ENCODE results near the gene PPP2R1B. TPM values are rescaled to one million over a fixed set of nuclear protein-coding genes. Genes with fewer than 3 reads are reported as not detected.

PPP2R1B gene
- total RNA-seq, 1 experiment from 2014 or later = 27.3 TPM

DNA sequence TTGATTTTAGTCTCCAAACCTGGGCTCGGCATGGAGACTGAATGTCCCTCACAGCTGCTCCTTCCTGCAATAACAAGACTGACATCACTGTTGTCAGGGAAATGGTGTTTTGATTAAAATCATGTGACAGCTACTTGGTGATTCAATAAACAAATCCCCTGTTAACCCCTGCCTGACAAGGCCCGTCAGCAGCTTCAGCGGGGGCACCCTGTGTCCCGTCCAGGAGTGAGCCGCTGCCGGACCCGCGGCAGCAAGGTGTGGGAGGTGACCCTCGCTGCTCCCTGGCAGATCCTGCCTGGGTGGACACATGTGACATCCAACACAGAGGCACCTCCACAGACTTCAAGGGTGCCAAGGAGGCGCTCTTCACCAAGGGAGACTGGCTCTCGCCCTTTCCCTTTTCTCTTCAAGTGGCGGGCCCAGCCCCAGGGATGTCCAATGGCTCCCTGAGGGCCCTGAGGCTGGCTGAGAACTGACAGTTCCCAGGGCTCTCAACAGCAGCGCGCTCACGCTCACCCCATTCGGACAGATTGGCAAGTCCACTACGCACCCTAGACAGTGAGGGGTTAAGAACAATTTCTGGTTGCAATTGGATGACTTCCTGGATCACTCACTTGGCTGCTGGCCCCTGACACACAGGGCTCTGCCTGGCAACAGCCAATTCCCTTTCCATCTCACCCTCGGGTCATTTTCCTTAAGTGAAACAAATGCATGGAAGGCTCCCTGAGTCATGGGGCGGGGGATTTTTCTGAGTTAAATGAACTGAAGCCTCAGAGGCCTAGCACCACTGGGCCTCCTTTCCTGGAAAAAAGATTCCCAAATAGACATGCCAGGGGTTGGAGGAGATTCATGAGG is 30.7 kb downstream of the PPP2R1B start:
- no TSS peak for BruUV-seq (replicated peaks)
- CTCF ChIA-PET = interaction anchor here (0.6 to 1.7 kb wide), 5 partner anchors 30 to 157 kb away, joined by 3 read pairs; no protein-coding TSS in a partner anchor
- peaks cover 27% of the 10 kb centered on the region for H3K4me1 Mint-ChIP-seq (ENCODE audit: insufficient read depth, unreplicated experiment)
- DNase-seq (ENCODE audit: unreplicated experiment) = peak; percentile 99
- no peaks in the 10 kb centered on the region for H3K9me3 Mint-ChIP-seq (ENCODE audit: unreplicated experiment)
- H3K27me3 Mint-ChIP-seq (ENCODE audit: insufficient read depth, unreplicated experiment) = no peaks in the 10 kb centered on the region
- H3K36me3 Mint-ChIP-seq (ENCODE audit: insufficient read depth, unreplicated experiment) = peaks cover 38% of the 10 kb centered on the region
- no peak for TF ChIP-seq CTCF (IDR thresholded peaks at IDR 0.05; ENCODE audit: unreplicated experiment)
- POLR2A ChIA-PET = interaction anchor here (0.8 to 5.9 kb wide), 16 partner anchors 9 to 138 kb away, joined by 3 to 97 read pairs (median 5); partner anchors contain the start of genes PPP2R1B and SIK2
- peak overlapping the region; percentile 71 for H3K4me3 Mint-ChIP-seq (ENCODE audit: unreplicated experiment)
- intact Hi-C loops (cut with micrococcal nuclease) = loop anchor here (1.0 kb wide), 2 partner anchors 31 to 132 kb away; partner anchors contain the start of gene PPP2R1B
- H3K27ac Mint-ChIP-seq (ENCODE audit: low read depth, unreplicated experiment) = peak overlapping the region; percentile 99

DNA sequence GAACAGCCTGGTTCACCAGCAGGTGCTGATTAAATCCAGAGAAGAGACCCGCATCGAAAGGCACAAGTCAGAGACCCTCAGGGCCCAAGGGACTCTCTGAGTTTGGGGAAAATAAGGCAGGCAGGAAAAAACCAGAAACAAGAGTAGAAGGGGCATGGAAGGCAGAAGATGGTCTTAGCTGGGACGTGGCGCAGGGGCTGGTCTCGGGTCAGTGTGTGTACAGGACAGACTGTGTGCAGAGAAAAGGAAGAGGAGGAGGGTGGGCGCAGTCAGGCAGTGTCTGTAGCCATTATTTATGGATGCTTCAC is 31.3 kb downstream of the PPP2R1B start:
- no peak for TF ChIP-seq CTCF (IDR thresholded peaks at IDR 0.05; ENCODE audit: unreplicated experiment)

GRCh38 chr11:111734101-111734953 is 31.9 kb downstream of the PPP2R1B start:
- H3K36me3 Mint-ChIP-seq (ENCODE audit: insufficient read depth, unreplicated experiment) = peaks cover 26% of the 10 kb centered on the region
- DNase-seq (ENCODE audit: unreplicated experiment) = no peak
- peak overlapping the region; percentile 71 for H3K4me3 Mint-ChIP-seq (ENCODE audit: unreplicated experiment)
- peak overlapping the region; percentile 99 for H3K27ac Mint-ChIP-seq (ENCODE audit: low read depth, unreplicated experiment)
- ChIA-PET POLR2A (interaction anchor here (0.7 to 5.9 kb wide), 15 partner anchors 8 to 164 kb away, joined by 3 to 97 read pairs (median 5); partner anchors contain the start of genes PPP2R1B and SIK2), CTCF (interaction anchor here (0.5 to 1.7 kb wide), 4 partner anchors 60 to 128 kb away, joined by 3 read pairs; no protein-coding TSS in a partner anchor)
- TF ChIP-seq CTCF (IDR thresholded peaks at IDR 0.05; ENCODE audit: unreplicated experiment) = no peak
- no peaks in the 10 kb centered on the region for H3K27me3 Mint-ChIP-seq (ENCODE audit: insufficient read depth, unreplicated experiment)
- no TSS peak for BruUV-seq (replicated peaks)
- peaks cover 27% of the 10 kb centered on the region for H3K4me1 Mint-ChIP-seq (ENCODE audit: insufficient read depth, unreplicated experiment)
- no peaks in the 10 kb centered on the region for H3K9me3 Mint-ChIP-seq (ENCODE audit: unreplicated experiment)
- intact Hi-C loops (cut with micrococcal nuclease) = no loop called here

More for the DNA sequence above, 31.3 kb downstream of the PPP2R1B start:
- intact Hi-C loops (cut with micrococcal nuclease) = loop anchor here (1.0 kb wide), 2 partner anchors 31 to 132 kb away; partner anchors contain the start of gene PPP2R1B
- Mint-ChIP-seq H3K27me3 (ENCODE audit: insufficient read depth, unreplicated experiment) (no peaks in the 10 kb centered on the region), H3K36me3 (ENCODE audit: insufficient read depth, unreplicated experiment) (peaks cover 32% of the 10 kb centered on the region), H3K27ac (ENCODE audit: low read depth, unreplicated experiment) (peak overlapping the region; percentile 99), H3K4me1 (ENCODE audit: insufficient read depth, unreplicated experiment) (peaks cover 27% of the 10 kb centered on the region), H3K9me3 (ENCODE audit: unreplicated experiment) (no peaks in the 10 kb centered on the region), H3K4me3 (ENCODE audit: unreplicated experiment) (peak overlapping the region; percentile 71)
- BruUV-seq (replicated peaks) = TSS peak; percentile 61
- ChIA-PET POLR2A (interaction anchor here (0.7 to 5.9 kb wide), 17 partner anchors 9 to 165 kb away, joined by 3 to 97 read pairs (median 5); partner anchors contain the start of genes PPP2R1B and SIK2), CTCF (interaction anchor here (0.6 to 1.7 kb wide), 3 partner anchors 61 to 157 kb away, joined by 3 read pairs; no protein-coding TSS in a partner anchor)
- no peak for DNase-seq (ENCODE audit: unreplicated experiment)

All from MCF 10A (cell line).